Adrenal gland (tissue), 5 donors: ENCODE results near the gene MPPED1.

Experiments used
- CTCF ChIP-seq, 6 experiments: fragments of 450-650 bp in 4 of 6; fragments of 200-600 bp in 2 of 6; sonication (generic) in 1 of 6; IDR thresholded peaks; 1 replicate in 5 of 6; 2 replicates in 1 of 6; pipeline versions ENCODE4 v1.5.1 to v1.8.0; 2016 to 2021; ENCODE audit warnings: antibody characterized with exemption in 6 of 6, mild to moderate bottlenecking in 2 of 6, moderate library complexity in 1 of 6
- POLR2A ChIP-seq, 2 donors: fragments of 450-650 bp; IDR thresholded peaks; one replicate each; pipeline ENCODE4 v1.6.1; 2017; ENCODE audit warnings: antibody characterized with exemption in 2 of 2, mild to moderate bottlenecking in 2 of 2, moderate library complexity in 1 of 2
- donor health status: DM: no; HTN: no; CAD: no.

- no peak for TF ChIP-seq CTCF (IDR thresholded peaks at IDR 0.05)
- TF ChIP-seq POLR2A (IDR thresholded peaks at IDR 0.05) = no peak
Observed at GRCh38 chr22:43411040-43411868, 560 bp upstream of the MPPED1 start.
